Caco-2 (cell line): ENCODE results near the gene MAP1A. TPM values are rescaled to one million over a fixed set of nuclear protein-coding genes. Genes with fewer than 3 reads are reported as not detected.

Experiments
- BruUV-seq: library from RNA; stranded (reverse); fragments of 400-500 nt; replicated peaks from 2 replicates; lab custom pipeline; 2021; lab: Mats Ljungman, UMichigan
- CTCF ChIA-PET: fragments of 300-600 bp; sonication (Branson Sonifier 250); formaldehyde crosslinking; loops from one replicate; lab custom pipeline; 2022; ENCODE audit warnings: antibody characterized with exemption; lab: Charles Lee
- POLR2A ChIA-PET: fragments of 300-600 bp; sonication (Branson Sonifier 250); formaldehyde crosslinking; loops from one replicate; lab custom pipeline; 2022; ENCODE audit warnings: antibody characterized with exemption; lab: Charles Lee
- DNase-seq, 2 experiments: peaks; one replicate each; pipeline versions ENCODE4 v3.0.0 to v3.0.0-alpha.2; 2020 to 2022
- H3K27me3 ChIP-seq: replicated peaks from 2 replicates; pipeline ENCODE4 v1.6.0; 2011; ENCODE audit warnings: low read length; ENCODE audit not compliant: control insufficient read depth, insufficient read depth
- H3K36me3 ChIP-seq: 2 replicates; pipeline ENCODE4 v1.5.1; 2011; ENCODE audit warnings: low read length; ENCODE audit not compliant: control insufficient read depth, insufficient read depth
- H3K4me1 ChIP-seq: fragments of 250-450 bp; sonication (Bioruptor Pico); 2 replicates; pipeline ENCODE4 v1.5.1; 2020; ENCODE audit warnings: mild to moderate bottlenecking
- H3K4me3 ChIP-seq: 2 replicates; pipeline ENCODE4 v1.5.1; 2011; ENCODE audit warnings: low read depth, mild to moderate bottlenecking, control low read depth, low read length
- H3K9me3 ChIP-seq: fragments of 250-450 bp; sonication (Bioruptor Pico); 2 replicates; pipeline ENCODE4 v1.5.1; 2020; ENCODE audit warnings: mild to moderate bottlenecking, moderate library complexity
- H3K27ac Mint-ChIP-seq: one replicate; pipeline ENCODE4 v1.8.0; 2022; ENCODE audit warnings: mixed read lengths; ENCODE audit not compliant: unreplicated experiment
- H3K27me3 Mint-ChIP-seq: one replicate; pipeline ENCODE4 v1.8.0; 2022; ENCODE audit warnings: mixed read lengths; ENCODE audit not compliant: insufficient read depth, unreplicated experiment
- H3K36me3 Mint-ChIP-seq: one replicate; pipeline ENCODE4 v1.8.0; 2022; ENCODE audit warnings: mild to moderate bottlenecking, mixed read lengths; ENCODE audit not compliant: insufficient read depth, unreplicated experiment
- H3K4me1 Mint-ChIP-seq: one replicate; pipeline ENCODE4 v1.8.0; 2022; ENCODE audit warnings: low read depth, mixed read lengths; ENCODE audit not compliant: unreplicated experiment
- H3K4me3 Mint-ChIP-seq: one replicate; pipeline ENCODE4 v1.8.0; 2022; ENCODE audit warnings: mild to moderate bottlenecking, moderate library complexity, mixed read lengths; ENCODE audit not compliant: unreplicated experiment
- H3K9me3 Mint-ChIP-seq: one replicate; pipeline ENCODE4 v1.8.0; 2022; ENCODE audit warnings: mixed read lengths; ENCODE audit not compliant: unreplicated experiment
- CTCF ChIP-seq, 2 experiments: fragments of 200-600 bp in 1 of 2; IDR thresholded peaks; 1 replicate in 1 of 2; 2 replicates in 1 of 2; pipeline versions ENCODE4 v1.5.1 to v1.8.0; 2011 to 2022; ENCODE audit warnings: antibody characterized with exemption in 1 of 2, control low read depth in 1 of 2, inconsistent platforms in 1 of 2, low read depth in 1 of 2, low read length in 1 of 2, mild to moderate bottlenecking in 1 of 2, moderate library complexity in 1 of 2; ENCODE audit not compliant: insufficient read depth in 1 of 2, severe bottlenecking in 1 of 2, unreplicated experiment in 1 of 2
- intact Hi-C: fragments of 100-400 bp; cut with micrococcal nuclease; formaldehyde crosslinking; loops from one replicate; pipeline ENCODE4 v1.10.0; 2022; ENCODE audit not compliant: unreplicated experiment
- total RNA-seq: library from RNA; stranded (reverse); gene quantifications from 2 replicates; pipeline ENCODE4 v1.2.3, GENCODE V29; 2022

The MAP1A gene
- total RNA-seq, 1 experiment from 2014 or later, result 0.84 TPM

- H3K4me1 ChIP-seq, result 0 out of 2 replicates have a peak, but pooled peaks cover 4% of the 10 kb centered on the region
- no peaks in the 10 kb centered on the region for H3K9me3 Mint-ChIP-seq
- no peak overlapping the region for H3K4me3 Mint-ChIP-seq
- no peak for TF ChIP-seq CTCF (IDR thresholded peaks at IDR 0.05; ENCODE audit: insufficient read depth in 1 of 2, low read depth in 1 of 2, low read length in 1 of 2, severe bottlenecking in 1 of 2, unreplicated experiment in 1 of 2)
- no peak for DNase-seq
- no peaks in the 10 kb centered on the region for H3K9me3 ChIP-seq
- ChIA-PET POLR2A (no interaction called here), CTCF (no interaction called here)
- intact Hi-C loops, result no loop called here
- H3K27ac Mint-ChIP-seq, result no peak overlapping the region
- no TSS peak for BruUV-seq
- peaks cover 24% of the 10 kb centered on the region for H3K4me1 Mint-ChIP-seq
- H3K4me3 ChIP-seq, result no peak overlapping the region
- no peaks in the 10 kb centered on the region for H3K27me3 ChIP-seq
- H3K27me3 Mint-ChIP-seq, result peaks cover 11% of the 10 kb centered on the region
- H3K36me3 ChIP-seq, result no peaks in the 10 kb centered on the region
- no peaks in the 10 kb centered on the region for H3K36me3 Mint-ChIP-seq
These were observed 2.7 kb downstream of the MAP1A start for GRCh38 chr15:43520138-43520537.

GRCh38 chr15:43521419-43521818 is 4.0 kb downstream of the MAP1A start:
- H3K27me3 ChIP-seq, result no peaks in the 10 kb centered on the region
- BruUV-seq, result no TSS peak
- Mint-ChIP-seq H3K27ac (no peak overlapping the region), H3K4me1 (peaks cover 24% of the 10 kb centered on the region), H3K27me3 (peaks cover 13% of the 10 kb centered on the region), H3K4me3 (no peak overlapping the region), H3K36me3 (no peaks in the 10 kb centered on the region), H3K9me3 (no peaks in the 10 kb centered on the region)
- no peaks in the 10 kb centered on the region for H3K36me3 ChIP-seq
- intact Hi-C loops, result no loop called here
- TF ChIP-seq CTCF (IDR thresholded peaks at IDR 0.05; ENCODE audit: insufficient read depth in 1 of 2, low read depth in 1 of 2, low read length in 1 of 2, severe bottlenecking in 1 of 2, unreplicated experiment in 1 of 2), result no peak
- POLR2A ChIA-PET, result no interaction called here
- H3K4me3 ChIP-seq, result no peak overlapping the region
- CTCF ChIA-PET, result no interaction called here
- DNase-seq, result no peak
- no peaks in the 10 kb centered on the region for H3K9me3 ChIP-seq
- 0 out of 2 replicates have a peak, but pooled peaks cover 4% of the 10 kb centered on the region for H3K4me1 ChIP-seq

GRCh38 chr15:43522247-43522646 is 4.8 kb downstream of the MAP1A start:
- Mint-ChIP-seq H3K36me3 (no peaks in the 10 kb centered on the region), H3K4me3 (no peak overlapping the region), H3K27me3 (peaks cover 13% of the 10 kb centered on the region), H3K4me1 (peaks cover 21% of the 10 kb centered on the region), H3K27ac (no peak overlapping the region), H3K9me3 (no peaks in the 10 kb centered on the region)
- ChIA-PET POLR2A (no interaction called here), CTCF (interaction anchor here (1.4 kb wide), 1 partner anchor 8 kb away, joined by 5 read pairs; no protein-coding TSS in a partner anchor)
- H3K4me3 ChIP-seq, result no peak overlapping the region
- 0 out of 2 replicates have a peak, but pooled peaks cover 4% of the 10 kb centered on the region for H3K4me1 ChIP-seq
- DNase-seq, result no peak
- intact Hi-C loops, result no loop called here
- H3K36me3 ChIP-seq, result no peaks in the 10 kb centered on the region
- no peak for TF ChIP-seq CTCF (IDR thresholded peaks at IDR 0.05; ENCODE audit: insufficient read depth in 1 of 2, low read depth in 1 of 2, low read length in 1 of 2, severe bottlenecking in 1 of 2, unreplicated experiment in 1 of 2)
- BruUV-seq, result no TSS peak
- H3K9me3 ChIP-seq, result no peaks in the 10 kb centered on the region
- no peaks in the 10 kb centered on the region for H3K27me3 ChIP-seq
